GM12873 (cell line): ENCODE measurements around the gene SLPI.
A peak's percentile ranks its signal among the peaks of the same experiment; 100 is the strongest.

ENCODE experiments used
- TF ChIP-seq, protein P1 (sequence below): IDR thresholded peaks from 2 replicates; pipeline ENCODE4 v1.5.1; 2012; ENCODE audit warnings: low read depth, mild to moderate bottlenecking, moderate library complexity, low read length, control low read depth; ENCODE audit not compliant: insufficient read depth; ENCODE audit errors: missing control alignments

The SLPI gene, protein sequence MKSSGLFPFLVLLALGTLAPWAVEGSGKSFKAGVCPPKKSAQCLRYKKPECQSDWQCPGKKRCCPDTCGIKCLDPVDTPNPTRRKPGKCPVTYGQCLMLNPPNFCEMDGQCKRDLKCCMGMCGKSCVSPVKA

DNA sequence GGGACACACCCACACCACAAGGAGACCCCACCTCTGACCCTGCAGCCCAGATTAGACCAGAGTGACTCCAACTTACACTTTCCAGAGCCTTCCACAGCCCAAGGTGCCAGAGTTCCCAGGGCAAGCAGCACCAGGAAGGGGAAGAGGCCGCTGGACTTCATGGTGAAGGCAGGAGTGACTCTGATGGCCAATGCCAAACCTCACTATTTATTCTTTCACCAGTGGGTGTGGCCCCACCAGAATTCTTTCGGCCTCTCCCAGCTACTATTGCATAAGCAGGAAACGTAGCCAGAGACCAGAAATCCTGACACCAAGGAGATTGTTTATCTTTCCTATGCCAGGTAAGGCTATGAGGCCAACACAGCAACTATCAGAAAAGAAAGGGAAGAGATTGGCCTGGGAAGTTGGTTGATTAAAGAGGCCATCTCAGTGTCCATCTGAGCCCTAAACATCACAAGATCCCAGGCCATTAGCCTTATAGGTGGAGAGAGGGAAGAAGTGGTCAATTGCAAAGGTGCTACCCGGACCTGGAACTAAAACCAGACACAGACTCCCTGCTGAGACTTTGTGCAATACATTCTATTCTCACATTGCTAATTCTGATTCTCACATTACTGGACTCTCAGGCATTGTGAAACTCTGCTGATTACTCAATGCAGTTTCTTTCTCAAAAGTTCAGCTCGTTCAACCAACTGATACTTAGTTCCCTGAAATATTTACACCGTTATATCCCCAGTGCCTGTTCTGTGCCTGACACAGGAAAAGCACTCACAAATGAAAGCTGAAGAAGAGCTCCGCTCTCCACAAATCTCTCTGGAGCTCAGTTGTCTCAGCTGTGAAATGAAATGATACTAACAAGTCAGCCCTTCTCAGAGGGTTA, at the start of gene SLPI:
SLPI (minus strand) TSS at position 182 of the 880 bp plus-strand sequence; CDS start at position 161, 21 bp downstream.
- TF ChIP-seq, protein P1, sequence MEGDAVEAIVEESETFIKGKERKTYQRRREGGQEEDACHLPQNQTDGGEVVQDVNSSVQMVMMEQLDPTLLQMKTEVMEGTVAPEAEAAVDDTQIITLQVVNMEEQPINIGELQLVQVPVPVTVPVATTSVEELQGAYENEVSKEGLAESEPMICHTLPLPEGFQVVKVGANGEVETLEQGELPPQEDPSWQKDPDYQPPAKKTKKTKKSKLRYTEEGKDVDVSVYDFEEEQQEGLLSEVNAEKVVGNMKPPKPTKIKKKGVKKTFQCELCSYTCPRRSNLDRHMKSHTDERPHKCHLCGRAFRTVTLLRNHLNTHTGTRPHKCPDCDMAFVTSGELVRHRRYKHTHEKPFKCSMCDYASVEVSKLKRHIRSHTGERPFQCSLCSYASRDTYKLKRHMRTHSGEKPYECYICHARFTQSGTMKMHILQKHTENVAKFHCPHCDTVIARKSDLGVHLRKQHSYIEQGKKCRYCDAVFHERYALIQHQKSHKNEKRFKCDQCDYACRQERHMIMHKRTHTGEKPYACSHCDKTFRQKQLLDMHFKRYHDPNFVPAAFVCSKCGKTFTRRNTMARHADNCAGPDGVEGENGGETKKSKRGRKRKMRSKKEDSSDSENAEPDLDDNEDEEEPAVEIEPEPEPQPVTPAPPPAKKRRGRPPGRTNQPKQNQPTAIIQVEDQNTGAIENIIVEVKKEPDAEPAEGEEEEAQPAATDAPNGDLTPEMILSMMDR = no peak

DNA sequence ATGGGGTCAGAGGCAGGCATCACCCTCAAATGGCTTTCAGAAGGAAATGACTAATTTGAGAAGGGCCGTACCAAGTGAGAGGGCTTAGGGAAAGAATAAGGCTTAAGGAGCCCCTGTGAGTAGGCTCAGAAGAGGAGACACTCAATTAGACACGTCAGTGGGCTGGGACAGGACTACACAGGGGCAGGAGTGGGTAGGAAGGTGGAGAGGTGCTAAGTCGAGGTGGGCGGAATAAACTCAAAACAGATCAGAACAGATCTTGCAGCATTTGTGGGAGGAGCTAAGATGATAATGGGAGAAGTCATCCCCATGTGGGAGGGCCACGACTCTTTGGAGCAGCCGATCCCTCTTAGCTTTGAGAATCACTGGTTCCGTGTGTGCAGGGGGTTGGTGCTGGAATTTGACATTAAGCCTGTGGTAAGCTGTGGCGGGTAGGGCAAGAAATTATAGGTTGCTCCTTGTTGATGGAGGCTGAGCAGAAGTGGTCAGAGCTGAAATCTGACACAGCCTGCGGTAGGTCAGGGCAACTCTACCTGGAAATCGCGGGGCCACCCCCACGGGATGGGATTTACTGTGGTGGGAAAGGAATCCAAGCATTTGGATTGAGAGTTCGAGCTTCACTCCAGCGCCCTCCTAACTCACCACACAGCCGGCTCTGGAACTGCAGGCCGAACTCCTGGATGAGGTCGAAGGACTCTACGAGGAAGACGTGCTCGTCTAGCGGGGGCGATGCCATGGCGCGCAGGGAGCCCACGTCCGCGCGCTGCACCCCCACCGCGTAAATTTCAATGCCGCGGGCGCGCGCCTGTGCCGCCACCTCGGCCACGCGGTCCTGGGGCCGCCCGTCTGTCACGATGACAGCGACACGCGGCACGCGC, 49.5 kb upstream of the SLPI start:
- TF ChIP-seq, protein P1 = no peak

DNA sequence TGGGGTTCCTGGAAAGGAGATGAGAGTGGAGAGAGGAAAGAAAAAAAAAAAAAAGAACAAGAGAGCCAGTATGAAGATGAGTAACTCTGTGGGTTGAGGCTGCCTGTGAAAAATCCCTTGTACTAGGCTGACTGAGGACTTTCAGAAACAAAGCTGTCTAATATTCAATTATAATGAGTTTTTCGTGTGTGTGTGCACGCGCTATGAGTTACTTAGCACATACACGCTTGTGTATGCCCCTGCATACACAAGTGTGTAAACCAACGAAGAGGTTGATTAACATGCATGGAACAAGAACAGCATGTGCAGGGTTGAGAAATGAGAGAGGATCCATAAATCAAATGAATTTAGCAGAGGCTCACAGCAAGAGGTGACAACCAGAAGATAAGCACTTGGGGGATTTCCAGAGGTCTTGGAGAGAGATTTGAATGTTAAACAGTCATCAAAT, 47.5 kb upstream of the SLPI start:
- TF ChIP-seq, protein P1 = no peak

DNA sequence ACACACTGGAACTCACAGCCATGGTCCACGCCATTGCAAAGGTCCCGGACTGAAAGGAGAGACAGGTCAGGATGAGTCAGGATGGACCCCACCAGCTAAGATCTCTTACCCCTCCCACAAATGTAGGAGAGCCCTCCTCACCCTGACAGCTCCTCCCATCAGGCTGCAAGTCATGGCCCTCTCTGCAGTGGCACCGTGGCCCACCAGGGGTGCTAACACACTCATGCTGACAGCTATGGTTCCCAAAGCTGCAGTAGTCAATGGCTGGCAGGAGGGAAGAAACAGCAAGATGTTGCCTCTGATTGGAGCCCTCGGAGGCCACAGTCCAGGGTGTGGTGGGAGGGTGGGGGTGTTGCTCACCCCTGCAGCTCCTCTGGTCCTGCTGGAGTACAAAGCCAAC, 46.6 kb upstream of the SLPI start:
- TF ChIP-seq, protein P1 = peak; percentile 77

DNA sequence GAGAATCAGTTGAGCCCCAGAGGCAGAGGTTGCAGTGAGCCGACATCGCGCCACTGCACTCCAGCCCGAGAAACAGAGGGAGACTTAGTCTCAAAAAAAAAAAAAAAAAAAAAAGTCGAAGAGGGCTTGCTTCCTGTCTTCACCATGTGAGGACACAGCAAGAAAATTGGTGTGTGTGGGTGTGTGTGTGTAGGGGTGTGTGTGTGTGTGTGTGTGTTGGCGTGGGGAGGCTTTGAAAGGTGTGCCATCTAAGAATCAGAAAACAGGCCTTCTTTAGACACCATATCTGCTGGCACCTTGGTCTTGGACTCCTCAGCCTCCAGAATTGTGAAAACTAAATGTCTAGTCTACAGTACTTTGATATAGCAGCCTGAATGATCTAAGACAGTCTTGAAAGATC, 45.4 kb upstream of the SLPI start:
- TF ChIP-seq, protein P1 = no peak

DNA sequence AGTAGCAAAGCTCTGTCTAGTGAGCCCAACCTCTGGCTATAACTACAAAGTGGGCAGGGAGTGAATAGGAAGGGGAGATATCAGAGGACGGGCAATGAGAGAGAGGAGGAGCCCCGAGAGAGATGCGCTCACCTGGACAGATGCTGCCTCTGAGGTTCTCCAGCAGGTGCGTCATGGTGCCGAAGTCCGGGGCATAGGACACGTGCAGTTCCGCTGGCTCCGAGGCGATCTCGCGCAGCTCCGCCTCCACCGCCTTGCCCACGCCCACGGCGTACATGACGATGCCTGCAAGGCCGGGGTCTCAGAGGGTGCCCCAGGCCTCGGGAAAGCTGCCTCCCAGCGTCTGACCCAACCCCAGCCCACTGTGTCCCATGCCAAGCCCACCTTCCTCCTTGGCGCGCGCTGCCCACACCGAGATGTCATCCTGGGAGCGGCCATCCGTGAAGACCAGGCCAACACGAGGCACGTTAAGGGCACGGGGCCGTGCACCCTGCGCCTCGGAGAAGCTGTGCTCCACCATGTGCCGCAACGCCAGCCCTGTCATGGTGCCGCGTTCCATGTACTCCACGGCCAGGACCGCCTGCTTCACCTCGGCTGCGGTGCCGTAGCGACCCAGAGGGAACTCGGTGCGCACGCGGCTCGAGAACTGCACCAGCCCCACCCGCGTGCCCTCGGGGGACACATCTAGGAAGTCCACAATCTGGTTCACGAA, 43.6 kb upstream of the SLPI start:
- TF ChIP-seq, protein P1 = no peak

DNA sequence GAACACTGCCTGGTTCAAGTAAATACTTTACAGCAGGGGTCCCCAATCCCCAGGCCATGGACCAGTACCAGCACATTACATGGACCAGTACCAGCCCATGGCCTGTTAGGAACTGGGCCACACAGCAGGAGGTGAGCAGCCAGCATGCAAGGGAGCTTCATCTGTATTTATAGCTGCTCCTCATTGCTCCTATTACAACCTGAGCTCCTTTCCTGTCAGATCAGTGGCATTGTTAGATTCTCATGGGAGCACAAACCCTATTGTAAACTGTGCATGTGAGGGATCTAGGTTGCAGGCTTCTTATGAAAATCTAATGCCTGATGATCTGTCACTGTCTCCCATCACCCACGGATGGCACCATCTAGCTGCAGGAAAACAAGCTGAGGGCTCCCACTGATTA, 40.3 kb upstream of the SLPI start:
- TF ChIP-seq, protein P1 = no peak
